ENCODE results near the gene EIF4E1B. TPM values are rescaled to one million over a fixed set of nuclear protein-coding genes. Genes with fewer than 3 reads are reported as not detected.

Gene EIF4E1B
- total and polyA plus RNA-seq, 12 donors = not detected

GRCh38 chr5:176601901-176602482 is 28.5 kb upstream of the EIF4E1B start:
- WGBS, 2 donors = 52 to 66% methylated on average over 12 of the region's 12 CpGs

GRCh38 chr5:176603091-176603490 is 27.4 kb upstream of the EIF4E1B start:
- Histone ChIP-seq H3K27ac (no peak overlapping the region), H3K27me3 (peaks cover 0 to 17% (median 2%) of the 10 kb centered on the region in 7 donors), H3K4me3 (no peak overlapping the region), H3K9me3 (no peaks in the 10 kb centered on the region), H3K36me3 (no peaks in the 10 kb centered on the region), H3K4me1 (no peaks in the 10 kb centered on the region)
- no peak for ATAC-seq
- intact Hi-C loops (cut with DNase I) = no loop called here
- DNase-seq = no peak
- no peak for TF ChIP-seq CTCF (IDR thresholded peaks at IDR 0.05)
- 23% methylated on average over 2 of the region's 2 CpGs for WGBS, 2 donors

More at GRCh38 chr5:176601901-176602482, 28.5 kb upstream of the EIF4E1B start:
- H3K4me1 ChIP-seq = no peaks in the 10 kb centered on the region
- intact Hi-C loops (cut with DNase I) = no loop called here
- no peaks in the 10 kb centered on the region for H3K36me3 ChIP-seq
- H3K27ac ChIP-seq = no peak overlapping the region
- no peak overlapping the region for H3K4me3 ChIP-seq
- no peak for DNase-seq
- H3K9me3 ChIP-seq = no peaks in the 10 kb centered on the region
- TF ChIP-seq CTCF (IDR thresholded peaks at IDR 0.05) = no peak
- no peak for ATAC-seq
- H3K27me3 ChIP-seq = peaks cover 0 to 25% (median 2%) of the 10 kb centered on the region in 7 donors

- Histone ChIP-seq H3K27me3 (peaks cover 0 to 29% (median 0%) of the 10 kb centered on the region in 7 donors), H3K9me3 (no peaks in the 10 kb centered on the region), H3K27ac (no peak overlapping the region), H3K4me3 (no peak overlapping the region), H3K4me1 (peaks cover 0 to 14% (median 8%) of the 10 kb centered on the region in 9 donors), H3K36me3 (no peaks in the 10 kb centered on the region)
- DNase-seq (no peak), ATAC-seq (no peak)
- intact Hi-C loops (cut with DNase I) = no loop called here
- 33 to 38% methylated on average over 3 of the region's 3 CpGs for WGBS, 2 donors
- TF ChIP-seq CTCF (IDR thresholded peaks at IDR 0.05) = no peak
Observed at GRCh38 chr5:176606032-176606431, 24.4 kb upstream of the EIF4E1B start.

GRCh38 chr5:176606875-176607274 is 23.6 kb upstream of the EIF4E1B start:
- no peak overlapping the region for H3K4me3 ChIP-seq
- peaks cover 0 to 16% (median 8%) of the 10 kb centered on the region in 9 donors for H3K4me1 ChIP-seq
- no peaks in the 10 kb centered on the region for H3K36me3 ChIP-seq
- peaks cover 0 to 35% (median 4%) of the 10 kb centered on the region in 7 donors for H3K27me3 ChIP-seq
- WGBS, 2 donors = 81 to 84% methylated on average over 3 of the region's 3 CpGs
- ATAC-seq = no peak
- DNase-seq = no peak
- H3K27ac ChIP-seq = no peak overlapping the region
- intact Hi-C loops (cut with DNase I) = no loop called here
- no peaks in the 10 kb centered on the region for H3K9me3 ChIP-seq
- TF ChIP-seq CTCF (IDR thresholded peaks at IDR 0.05) = no peak

All from heart right ventricle (tissue), 16 donors.